Astrocyte (in vitro differentiated cells and primary cell): ENCODE data around the gene KIRREL3. TPM values are rescaled to one million over a fixed set of nuclear protein-coding genes. Genes with fewer than 3 reads are reported as not detected.
A peak's percentile ranks its signal among the peaks of the same experiment; 100 is the strongest.

Experiments
- DNase-seq: peaks from one replicate; pipeline ENCODE4 v3.0.0-alpha.2; 2010; ENCODE audit warnings: low read depth
- FAIRE-seq: peaks from 2 replicates; lab custom pipeline; 2011; peaks lifted over from hg19 to GRCh38; lab: Jason Lieb, UNC
- H2AFZ ChIP-seq: 2 replicates; pipeline ENCODE4 v1.6.0; 2012; ENCODE audit warnings: low read depth, low read length, inconsistent platforms
- H3K27ac ChIP-seq: 2 replicates; pipeline ENCODE4 v1.5.1; 2011; ENCODE audit warnings: low read depth, low read length, inconsistent platforms
- H3K27me3 ChIP-seq: 2 replicates; pipeline ENCODE4 v1.6.0; 2011; ENCODE audit warnings: low read length, inconsistent platforms; ENCODE audit not compliant: insufficient read depth
- H3K36me3 ChIP-seq: 2 replicates; pipeline ENCODE4 v1.5.1; 2011; ENCODE audit warnings: low read length, inconsistent platforms; ENCODE audit not compliant: insufficient read depth
- H3K4me1 ChIP-seq: 2 replicates; pipeline ENCODE4 v1.5.1; 2011; ENCODE audit warnings: low read length, inconsistent platforms; ENCODE audit not compliant: insufficient read depth
- H3K4me2 ChIP-seq: 2 replicates; pipeline ENCODE4 v1.6.0; 2012; ENCODE audit warnings: low read length, inconsistent platforms
- H3K4me3 ChIP-seq: 2 replicates; pipeline ENCODE4 v1.5.1; 2011; ENCODE audit warnings: low read depth, mild to moderate bottlenecking, low read length, inconsistent platforms; ENCODE audit not compliant: insufficient read depth
- H3K79me2 ChIP-seq: 2 replicates; pipeline ENCODE4 v1.6.0; 2012; ENCODE audit warnings: mild to moderate bottlenecking, low read length, inconsistent platforms; ENCODE audit not compliant: insufficient read depth
- H3K9ac ChIP-seq: 2 replicates; pipeline ENCODE4 v1.6.0; 2012; ENCODE audit warnings: mild to moderate bottlenecking, low read length, inconsistent platforms
- H3K9me3 ChIP-seq: 2 replicates; pipeline ENCODE4 v1.5.1; 2012; ENCODE audit warnings: low read depth, mild to moderate bottlenecking, low read length, inconsistent platforms; ENCODE audit not compliant: insufficient read depth
- H4K20me1 ChIP-seq: 2 replicates; pipeline ENCODE4 v1.6.0; 2012; ENCODE audit warnings: low read length, inconsistent platforms; ENCODE audit not compliant: insufficient read depth
- H3K27ac Mint-ChIP-seq: one replicate; pipeline ENCODE4 v1.8.0; 2021; ENCODE audit warnings: mild to moderate bottlenecking, mixed read lengths; ENCODE audit not compliant: unreplicated experiment
- H3K27me3 Mint-ChIP-seq: one replicate; pipeline ENCODE4 v1.8.0; 2021; ENCODE audit warnings: low read depth, mixed read lengths; ENCODE audit not compliant: unreplicated experiment
- H3K36me3 Mint-ChIP-seq: one replicate; pipeline ENCODE4 v1.8.0; 2021; ENCODE audit warnings: low read depth, mixed read lengths; ENCODE audit not compliant: unreplicated experiment
- H3K4me1 Mint-ChIP-seq: one replicate; pipeline ENCODE4 v1.8.0; 2021; ENCODE audit warnings: low read depth, mixed read lengths; ENCODE audit not compliant: unreplicated experiment
- H3K4me3 Mint-ChIP-seq: one replicate; pipeline ENCODE4 v1.8.0; 2021; ENCODE audit warnings: mild to moderate bottlenecking, moderate library complexity, mixed read lengths; ENCODE audit not compliant: unreplicated experiment
- H3K9me3 Mint-ChIP-seq: one replicate; pipeline ENCODE4 v1.8.0; 2021; ENCODE audit warnings: mild to moderate bottlenecking, mixed read lengths; ENCODE audit not compliant: unreplicated experiment
- CTCF ChIP-seq: IDR thresholded peaks from 2 replicates; pipeline ENCODE4 v1.5.1; 2011; ENCODE audit warnings: low read depth, mild to moderate bottlenecking, inconsistent platforms, low read length, moderate library complexity; ENCODE audit not compliant: insufficient read depth
- EZH2 ChIP-seq: IDR thresholded peaks from 2 replicates; pipeline ENCODE4 v1.6.1; 2012; ENCODE audit warnings: mild to moderate bottlenecking, low read length, inconsistent platforms; ENCODE audit not compliant: insufficient read depth
- total RNA-seq: library from RNA; stranded (reverse); gene quantifications from 2 replicates; pipeline ENCODE4 v1.2.1, GENCODE V29; 2021

Gene KIRREL3
- total RNA-seq, 1 donor from 2014 or later = 0.91 TPM

DNA sequence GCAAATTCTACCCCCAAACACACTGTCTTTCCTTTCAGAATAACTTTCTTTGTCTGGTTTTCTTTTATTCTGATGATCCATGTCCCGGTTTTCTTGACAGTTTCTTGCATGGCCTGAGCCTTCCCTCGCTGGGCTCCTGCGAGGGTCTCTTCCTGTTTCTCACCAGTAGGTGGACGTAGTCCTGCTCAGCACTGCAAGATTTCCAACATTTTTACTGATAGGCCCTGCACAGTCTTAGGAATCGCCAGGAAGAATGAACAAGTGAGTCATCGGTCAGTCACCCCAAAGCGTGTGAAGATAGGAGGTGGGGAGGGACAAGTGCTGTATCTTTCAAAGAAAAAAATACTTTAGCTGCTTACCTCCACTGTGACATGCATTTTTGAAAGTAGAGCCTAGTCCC lies 16.9 kb upstream of the KIRREL3 start:
- H3K4me2 ChIP-seq = peak overlapping the region; percentile 30
- no peaks in the 10 kb centered on the region for H3K79me2 ChIP-seq
- H3K4me3 Mint-ChIP-seq = no peak overlapping the region
- no peaks in the 10 kb centered on the region for H4K20me1 ChIP-seq
- H3K9me3 ChIP-seq = no peaks in the 10 kb centered on the region
- H3K27me3 Mint-ChIP-seq = peaks cover 12% of the 10 kb centered on the region
- peaks cover 4% of the 10 kb centered on the region for H3K4me1 ChIP-seq
- H3K4me3 ChIP-seq = no peak overlapping the region
- peaks cover 5% of the 10 kb centered on the region for H3K9me3 Mint-ChIP-seq
- DNase-seq = peak; percentile 84
- H3K27me3 ChIP-seq = no peaks in the 10 kb centered on the region
- no peaks in the 10 kb centered on the region for H3K36me3 Mint-ChIP-seq
- peak; percentile 52 for FAIRE-seq
- peaks cover 11% of the 10 kb centered on the region for H3K4me1 Mint-ChIP-seq
- no peak overlapping the region for H2AFZ ChIP-seq
- no peak overlapping the region for H3K27ac ChIP-seq
- no peak for TF ChIP-seq EZH2
- TF ChIP-seq CTCF = peak; percentile 67
- no peaks in the 10 kb centered on the region for H3K36me3 ChIP-seq
- H3K27ac Mint-ChIP-seq = no peak overlapping the region
- H3K9ac ChIP-seq = no peak overlapping the region

- Histone ChIP-seq H2AFZ (no peak overlapping the region), H3K9ac (no peak overlapping the region), H3K27me3 (no peaks in the 10 kb centered on the region), H3K4me3 (no peak overlapping the region), H3K4me2 (no peak overlapping the region), H3K4me1 (peaks cover 4% of the 10 kb centered on the region), H3K27ac (no peak overlapping the region), H3K9me3 (no peaks in the 10 kb centered on the region), H4K20me1 (no peaks in the 10 kb centered on the region), H3K79me2 (no peaks in the 10 kb centered on the region), H3K36me3 (no peaks in the 10 kb centered on the region)
- Mint-ChIP-seq H3K27ac (no peak overlapping the region), H3K36me3 (no peaks in the 10 kb centered on the region), H3K9me3 (peaks cover 8% of the 10 kb centered on the region), H3K4me3 (no peak overlapping the region), H3K27me3 (peaks cover 28% of the 10 kb centered on the region), H3K4me1 (peaks cover 11% of the 10 kb centered on the region)
- TF ChIP-seq CTCF = no peak
- no peak for TF ChIP-seq EZH2
- DNase-seq (no peak), FAIRE-seq (no peak)
These were observed 13.0 kb upstream of the KIRREL3 start for GRCh38 chr11:127013550-127013949.

DNA sequence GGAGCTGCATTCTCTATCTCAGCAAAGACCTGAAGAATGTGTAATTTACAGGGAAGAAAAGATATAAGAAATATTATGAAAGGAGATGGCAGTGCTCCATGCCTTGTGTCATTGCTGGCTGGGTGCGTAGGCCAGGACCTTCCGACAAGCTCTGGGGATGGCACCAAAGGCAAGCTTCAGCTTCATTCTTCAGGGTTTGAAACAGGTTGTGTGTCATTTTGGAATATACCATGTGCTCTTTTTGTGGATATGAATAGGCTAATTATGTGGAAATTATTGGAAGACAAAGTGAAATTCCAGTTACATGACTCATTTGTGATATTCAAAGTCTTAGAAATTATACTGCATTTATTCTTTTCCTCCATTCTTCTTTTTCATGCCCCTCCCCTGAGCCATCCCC lies 5.7 kb upstream of the KIRREL3 start:
- no peaks in the 10 kb centered on the region for H4K20me1 ChIP-seq
- Mint-ChIP-seq H3K4me3 (no peak overlapping the region), H3K9me3 (peaks cover 3% of the 10 kb centered on the region), H3K4me1 (peaks cover 2% of the 10 kb centered on the region), H3K27me3 (peaks cover 45% of the 10 kb centered on the region), H3K27ac (no peak overlapping the region), H3K36me3 (no peaks in the 10 kb centered on the region)
- no peak overlapping the region for H2AFZ ChIP-seq
- no peaks in the 10 kb centered on the region for H3K79me2 ChIP-seq
- no peak overlapping the region for H3K4me3 ChIP-seq
- H3K9ac ChIP-seq = no peak overlapping the region
- peaks cover 4% of the 10 kb centered on the region for H3K4me1 ChIP-seq
- H3K9me3 ChIP-seq = no peaks in the 10 kb centered on the region
- no peak overlapping the region for H3K27ac ChIP-seq
- H3K27me3 ChIP-seq = no peaks in the 10 kb centered on the region
- DNase-seq (peak; percentile 68), FAIRE-seq (no peak)
- H3K36me3 ChIP-seq = no peaks in the 10 kb centered on the region
- TF ChIP-seq CTCF = no peak
- no peak for TF ChIP-seq EZH2
- H3K4me2 ChIP-seq = no peak overlapping the region
